BJ (cell line): ENCODE data around the gene DNMT1. TPM values are rescaled to one million over a fixed set of nuclear protein-coding genes. Genes with fewer than 3 reads are reported as not detected.

Experiments
- CTCF ChIA-PET: fragments of 350-600 bp; formaldehyde crosslinking; extraction: SDS; loops from one replicate; lab custom pipeline; 2021; ENCODE audit warnings: antibody characterized with exemption, inconsistent platforms; lab: Yijun Ruan, JAX
- POLR2A ChIA-PET: fragments of 300-600 bp; sonication (Branson Sonifier 250); formaldehyde crosslinking; extraction: SDS; loops from one replicate; lab custom pipeline; 2021; ENCODE audit warnings: antibody characterized with exemption; lab: Charles Lee
- DNase-seq: peaks from one replicate; pipeline ENCODE4 v3.0.0-alpha.2; 2011; ENCODE audit warnings: low read depth
- H3K27me3 ChIP-seq: 2 replicates; pipeline ENCODE4 v1.6.0; 2011; ENCODE audit warnings: low read length; ENCODE audit not compliant: control insufficient read depth, insufficient read depth
- H3K36me3 ChIP-seq: 2 replicates; pipeline ENCODE4 v1.5.1; 2011; ENCODE audit warnings: low read length; ENCODE audit not compliant: control insufficient read depth, insufficient read depth
- H3K4me3 ChIP-seq: 2 replicates; pipeline ENCODE4 v1.5.1; 2011; ENCODE audit warnings: low read depth, mild to moderate bottlenecking, control low read depth, low read length
- polyA plus RNA-seq: library from polyadenylated mRNA; depleted of rRNA; stranded (reverse); fragments of >200 nt; gene quantifications from 2 replicates; pipeline ENCODE4 v1.2.3, GENCODE V29; 2011
- TF ChIP-seq, protein P1 (sequence below): IDR thresholded peaks from 2 replicates; pipeline ENCODE4 v1.5.1; 2011; ENCODE audit warnings: low read depth, mild to moderate bottlenecking, control low read depth, inconsistent platforms, low read length, moderate library complexity; ENCODE audit not compliant: insufficient read depth

DNMT1 gene
- polyA plus RNA-seq, 1 experiment: 31.5 TPM

DNA sequence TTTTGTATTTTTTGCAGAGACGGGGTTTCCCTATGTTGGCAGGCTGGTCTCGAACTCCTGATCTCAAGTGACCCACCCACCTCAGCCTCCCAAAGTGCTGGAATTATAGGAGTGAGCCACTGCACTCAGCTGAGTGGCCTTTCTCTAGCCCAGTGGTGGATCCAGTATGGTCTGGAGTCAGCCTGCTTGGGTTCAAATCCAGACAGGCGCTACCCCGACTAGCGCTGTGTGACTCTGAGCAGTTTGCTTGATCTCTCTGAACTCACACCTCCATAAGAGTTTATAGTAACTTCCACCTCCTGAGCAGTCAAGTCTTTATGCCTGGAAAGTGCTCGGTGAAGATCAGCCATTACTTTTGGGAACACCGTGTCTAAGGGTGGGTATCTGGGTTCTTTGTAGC, 25.9 kb upstream of the DNMT1 start:
- TF ChIP-seq, protein P1, sequence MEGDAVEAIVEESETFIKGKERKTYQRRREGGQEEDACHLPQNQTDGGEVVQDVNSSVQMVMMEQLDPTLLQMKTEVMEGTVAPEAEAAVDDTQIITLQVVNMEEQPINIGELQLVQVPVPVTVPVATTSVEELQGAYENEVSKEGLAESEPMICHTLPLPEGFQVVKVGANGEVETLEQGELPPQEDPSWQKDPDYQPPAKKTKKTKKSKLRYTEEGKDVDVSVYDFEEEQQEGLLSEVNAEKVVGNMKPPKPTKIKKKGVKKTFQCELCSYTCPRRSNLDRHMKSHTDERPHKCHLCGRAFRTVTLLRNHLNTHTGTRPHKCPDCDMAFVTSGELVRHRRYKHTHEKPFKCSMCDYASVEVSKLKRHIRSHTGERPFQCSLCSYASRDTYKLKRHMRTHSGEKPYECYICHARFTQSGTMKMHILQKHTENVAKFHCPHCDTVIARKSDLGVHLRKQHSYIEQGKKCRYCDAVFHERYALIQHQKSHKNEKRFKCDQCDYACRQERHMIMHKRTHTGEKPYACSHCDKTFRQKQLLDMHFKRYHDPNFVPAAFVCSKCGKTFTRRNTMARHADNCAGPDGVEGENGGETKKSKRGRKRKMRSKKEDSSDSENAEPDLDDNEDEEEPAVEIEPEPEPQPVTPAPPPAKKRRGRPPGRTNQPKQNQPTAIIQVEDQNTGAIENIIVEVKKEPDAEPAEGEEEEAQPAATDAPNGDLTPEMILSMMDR: no peak
- H3K27me3 ChIP-seq: no peaks in the 10 kb centered on the region
- ChIA-PET POLR2A (no interaction called here), CTCF (interaction anchor here (0.6 to 1.1 kb wide), 2 partner anchors 29 to 107 kb away, joined by 3 read pairs; no protein-coding TSS in a partner anchor)
- no peak overlapping the region for H3K4me3 ChIP-seq
- DNase-seq: no peak
- peaks cover 10% of the 10 kb centered on the region for H3K36me3 ChIP-seq

DNA sequence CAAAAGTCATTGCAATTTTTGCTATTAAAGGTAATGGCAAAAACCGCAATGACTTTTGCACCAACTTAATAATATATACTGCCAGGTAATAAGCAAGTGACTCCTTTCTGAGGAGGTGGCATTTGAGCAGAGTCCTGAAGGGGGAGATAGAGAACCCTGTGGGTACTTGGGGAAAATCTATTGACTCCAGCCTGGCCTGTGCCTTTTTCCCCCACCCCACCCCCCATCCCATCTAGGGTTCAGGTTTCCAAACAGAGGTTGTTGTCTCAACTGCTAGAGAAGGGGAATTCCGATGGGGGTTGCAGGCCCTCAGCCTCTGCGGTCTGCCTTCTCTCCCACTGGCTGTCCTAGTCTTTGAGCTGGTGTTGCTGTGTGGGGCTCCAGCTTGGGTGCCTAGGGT, 24.9 kb upstream of the DNMT1 start:
- TF ChIP-seq, protein P1: peak; percentile 56
- POLR2A ChIA-PET: no interaction called here
- no peak for DNase-seq
- CTCF ChIA-PET: interaction anchor here (0.9 to 1.1 kb wide), 2 partner anchors 20 to 30 kb away, joined by 3 read pairs; no protein-coding TSS in a partner anchor
- Histone ChIP-seq H3K4me3 (no peak overlapping the region), H3K36me3 (peaks cover 10% of the 10 kb centered on the region), H3K27me3 (no peaks in the 10 kb centered on the region)

DNA sequence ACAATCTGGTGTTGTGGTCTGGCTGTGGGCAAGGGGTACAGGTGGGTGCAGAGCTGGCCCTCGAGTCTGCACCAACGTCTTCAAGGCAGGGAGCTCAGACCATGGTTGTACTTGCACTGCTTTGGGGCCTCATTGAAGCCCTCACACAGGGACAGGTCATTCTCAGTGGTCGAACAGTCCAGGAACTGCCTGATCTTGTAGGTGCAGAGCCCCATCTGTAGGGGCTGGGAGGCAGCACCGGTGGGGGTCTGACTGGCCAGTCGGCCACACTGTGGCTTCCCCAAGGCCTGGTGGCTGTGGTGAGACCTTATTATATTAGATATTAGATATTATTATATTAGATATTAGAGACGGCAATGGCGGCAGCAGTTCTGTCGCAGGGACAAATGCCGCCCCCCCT, 22.3 kb upstream of the DNMT1 start:
- no peak overlapping the region for H3K4me3 ChIP-seq
- ChIA-PET CTCF (interaction anchor here (0.6 to 1.0 kb wide), 4 partner anchors 11 to 126 kb away, joined by 3 to 5 read pairs (median 3); no protein-coding TSS in a partner anchor), POLR2A (no interaction called here)
- no peaks in the 10 kb centered on the region for H3K27me3 ChIP-seq
- TF ChIP-seq, protein P1: no peak
- no peak for DNase-seq
- peaks cover 2% of the 10 kb centered on the region; the same call in 1 of the 2 replicates for H3K36me3 ChIP-seq

DNA sequence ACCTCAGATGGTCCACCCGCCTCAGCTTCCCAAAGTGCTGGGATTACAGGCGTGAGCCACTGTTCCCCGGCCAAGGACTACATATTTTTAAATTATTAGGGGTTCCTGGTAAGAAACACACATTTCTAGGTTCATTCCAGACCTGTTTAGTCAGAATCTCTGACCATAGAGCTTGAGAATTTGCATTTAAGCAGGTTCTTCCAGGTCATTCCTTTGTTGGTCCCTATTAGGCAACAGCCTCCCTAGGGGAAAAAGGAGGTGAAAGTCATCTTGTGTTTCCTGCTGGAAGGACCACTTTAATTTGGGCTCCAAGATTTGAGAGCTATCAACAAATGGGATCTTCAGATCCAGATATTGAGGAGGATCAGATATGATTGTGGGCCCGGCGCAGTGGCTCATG, 20.0 kb upstream of the DNMT1 start:
- ChIA-PET CTCF (interaction anchor here (0.6 to 1.7 kb wide), 6 partner anchors 11 to 213 kb away, joined by 3 to 4 read pairs (median 3); no protein-coding TSS in a partner anchor), POLR2A (no interaction called here)
- TF ChIP-seq, protein P1: no peak
- H3K27me3 ChIP-seq: no peaks in the 10 kb centered on the region
- DNase-seq: no peak
- H3K4me3 ChIP-seq: no peak overlapping the region
- no peaks in the 10 kb centered on the region for H3K36me3 ChIP-seq

DNA sequence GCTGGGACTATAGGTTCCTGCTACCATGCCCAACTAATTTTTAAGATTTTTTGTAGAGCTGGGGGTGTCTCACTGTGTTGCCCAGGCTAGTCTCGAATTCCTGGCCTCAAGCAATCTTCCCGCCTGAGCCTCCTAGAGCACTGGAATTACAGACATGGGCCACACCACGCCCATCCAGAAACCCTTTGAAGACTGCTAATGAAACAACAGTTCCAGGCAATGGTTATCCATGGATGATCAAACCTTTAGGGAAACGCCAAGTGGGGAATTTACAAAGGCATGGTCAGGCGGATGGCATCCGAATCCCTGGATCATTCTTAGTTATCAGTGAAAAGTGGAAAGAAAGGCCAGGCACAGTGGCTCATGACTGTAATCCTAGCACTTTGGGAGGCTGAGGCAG, 16.9 kb upstream of the DNMT1 start:
- H3K36me3 ChIP-seq: no peaks in the 10 kb centered on the region
- ChIA-PET POLR2A (no interaction called here), CTCF (interaction anchor here (1.2 to 2.0 kb wide), 3 partner anchors 10 to 39 kb away, joined by 3 to 5 read pairs (median 3); no protein-coding TSS in a partner anchor)
- DNase-seq: no peak
- TF ChIP-seq, protein P1: no peak
- H3K4me3 ChIP-seq: no peak overlapping the region
- no peaks in the 10 kb centered on the region for H3K27me3 ChIP-seq
